ENCODE measurements around the gene TANC1.

The TANC1 gene

GRCh38 chr2:158926478-158926948, 41.9 kb upstream of the TANC1 start:
- H3K27ac ChIP-seq, result no peak overlapping the region
- H3K4me3 ChIP-seq (ENCODE audit: low read depth in 1 of 2, low read length in 1 of 2), result no peak overlapping the region
- H3K36me3 ChIP-seq, result no peaks in the 10 kb centered on the region
- H3K27me3 ChIP-seq, result no peaks in the 10 kb centered on the region
- no peaks in the 10 kb centered on the region for H3K9me3 ChIP-seq
- no peaks in the 10 kb centered on the region for H3K4me1 ChIP-seq (ENCODE audit: control insufficient read depth in 1 of 2, insufficient read depth in 1 of 2, low read depth in 1 of 2, low read length in 1 of 2)
- TF ChIP-seq, protein P1, sequence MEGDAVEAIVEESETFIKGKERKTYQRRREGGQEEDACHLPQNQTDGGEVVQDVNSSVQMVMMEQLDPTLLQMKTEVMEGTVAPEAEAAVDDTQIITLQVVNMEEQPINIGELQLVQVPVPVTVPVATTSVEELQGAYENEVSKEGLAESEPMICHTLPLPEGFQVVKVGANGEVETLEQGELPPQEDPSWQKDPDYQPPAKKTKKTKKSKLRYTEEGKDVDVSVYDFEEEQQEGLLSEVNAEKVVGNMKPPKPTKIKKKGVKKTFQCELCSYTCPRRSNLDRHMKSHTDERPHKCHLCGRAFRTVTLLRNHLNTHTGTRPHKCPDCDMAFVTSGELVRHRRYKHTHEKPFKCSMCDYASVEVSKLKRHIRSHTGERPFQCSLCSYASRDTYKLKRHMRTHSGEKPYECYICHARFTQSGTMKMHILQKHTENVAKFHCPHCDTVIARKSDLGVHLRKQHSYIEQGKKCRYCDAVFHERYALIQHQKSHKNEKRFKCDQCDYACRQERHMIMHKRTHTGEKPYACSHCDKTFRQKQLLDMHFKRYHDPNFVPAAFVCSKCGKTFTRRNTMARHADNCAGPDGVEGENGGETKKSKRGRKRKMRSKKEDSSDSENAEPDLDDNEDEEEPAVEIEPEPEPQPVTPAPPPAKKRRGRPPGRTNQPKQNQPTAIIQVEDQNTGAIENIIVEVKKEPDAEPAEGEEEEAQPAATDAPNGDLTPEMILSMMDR (IDR thresholded peaks at IDR 0.05), result no peak

GRCh38 chr2:158928515-158928914, 39.9 kb upstream of the TANC1 start:
- H3K27me3 ChIP-seq, result no peaks in the 10 kb centered on the region
- no peak overlapping the region for H3K4me3 ChIP-seq (ENCODE audit: low read depth in 1 of 2, low read length in 1 of 2)
- H3K36me3 ChIP-seq, result no peaks in the 10 kb centered on the region
- H3K9me3 ChIP-seq, result no peaks in the 10 kb centered on the region
- TF ChIP-seq, protein P1 (IDR thresholded peaks at IDR 0.05), result no peak
- no peaks in the 10 kb centered on the region for H3K4me1 ChIP-seq (ENCODE audit: control insufficient read depth in 1 of 2, insufficient read depth in 1 of 2, low read depth in 1 of 2, low read length in 1 of 2)
- no peak overlapping the region for H3K27ac ChIP-seq

GRCh38 chr2:158928965-158929364, 39.5 kb upstream of the TANC1 start:
- no peak overlapping the region for H3K4me3 ChIP-seq (ENCODE audit: low read depth in 1 of 2, low read length in 1 of 2)
- no peaks in the 10 kb centered on the region for H3K27me3 ChIP-seq
- H3K36me3 ChIP-seq, result no peaks in the 10 kb centered on the region
- H3K27ac ChIP-seq, result no peak overlapping the region
- H3K4me1 ChIP-seq (ENCODE audit: control insufficient read depth in 1 of 2, insufficient read depth in 1 of 2, low read depth in 1 of 2, low read length in 1 of 2), result no peaks in the 10 kb centered on the region
- no peaks in the 10 kb centered on the region for H3K9me3 ChIP-seq
- TF ChIP-seq, protein P1 (IDR thresholded peaks at IDR 0.05), result no peak

GRCh38 chr2:158931572-158931971, 36.9 kb upstream of the TANC1 start:
- Histone ChIP-seq H3K27me3 (no peaks in the 10 kb centered on the region), H3K4me1 (ENCODE audit: control insufficient read depth in 1 of 2, insufficient read depth in 1 of 2, low read depth in 1 of 2, low read length in 1 of 2) (no peaks in the 10 kb centered on the region), H3K4me3 (ENCODE audit: low read depth in 1 of 2, low read length in 1 of 2) (no peak overlapping the region), H3K36me3 (no peaks in the 10 kb centered on the region), H3K27ac (no peak overlapping the region), H3K9me3 (no peaks in the 10 kb centered on the region)
- TF ChIP-seq, protein P1 (IDR thresholded peaks at IDR 0.05), result no peak

DNA sequence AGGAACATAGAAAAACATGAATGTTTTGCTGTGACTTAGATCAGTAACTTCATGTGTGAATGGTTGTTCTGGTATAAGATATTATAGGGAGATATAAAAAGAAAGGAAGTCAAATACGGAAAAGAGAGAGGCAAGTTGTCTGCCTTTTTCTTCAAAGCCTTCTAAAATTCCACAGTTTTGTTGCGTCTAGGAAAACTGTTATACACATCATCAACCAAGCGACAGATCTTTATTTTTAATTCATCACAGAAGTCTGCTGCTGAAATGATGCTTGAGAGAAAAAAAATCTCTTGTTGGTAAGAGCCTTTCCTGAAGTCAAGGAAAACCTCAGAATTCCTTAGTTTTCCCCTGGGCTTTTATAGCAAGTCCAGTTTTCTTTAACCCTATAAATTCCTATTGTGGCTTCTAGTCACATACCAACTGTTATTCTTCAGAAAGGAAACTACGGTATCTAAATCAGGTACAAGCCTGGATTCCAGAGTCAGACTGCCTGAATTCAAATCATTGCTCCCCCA, 36.3 kb upstream of the TANC1 start:
- Histone ChIP-seq H3K4me3 (ENCODE audit: low read depth in 1 of 2, low read length in 1 of 2) (no peak overlapping the region), H3K36me3 (no peaks in the 10 kb centered on the region), H3K4me1 (ENCODE audit: control insufficient read depth in 1 of 2, insufficient read depth in 1 of 2, low read depth in 1 of 2, low read length in 1 of 2) (no peaks in the 10 kb centered on the region), H3K9me3 (no peaks in the 10 kb centered on the region), H3K27ac (no peak overlapping the region), H3K27me3 (no peaks in the 10 kb centered on the region)
- TF ChIP-seq, protein P1 (IDR thresholded peaks at IDR 0.05), result no peak

DNA sequence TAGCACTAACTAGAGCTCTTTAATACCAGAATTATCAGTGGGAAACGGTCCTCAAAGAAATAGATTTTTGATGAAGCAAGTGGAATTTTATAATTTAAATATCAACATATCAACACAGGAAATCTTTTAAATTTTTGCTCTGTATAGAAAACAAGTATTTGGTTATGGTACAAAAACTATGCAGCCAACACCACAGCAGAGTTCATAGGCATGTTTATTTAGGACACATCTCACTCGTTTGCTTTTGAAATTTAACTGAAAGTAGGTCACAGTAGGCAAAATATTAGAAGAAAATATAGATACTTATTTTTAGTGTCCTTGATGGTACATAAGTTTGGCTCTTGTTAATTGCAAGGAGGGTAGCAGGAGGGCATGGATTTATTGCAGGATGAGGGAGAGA, 34.3 kb upstream of the TANC1 start:
- TF ChIP-seq, protein P1 (IDR thresholded peaks at IDR 0.05), result no peak
- no peaks in the 10 kb centered on the region for H3K36me3 ChIP-seq
- H3K27ac ChIP-seq, result no peak overlapping the region
- H3K4me3 ChIP-seq (ENCODE audit: low read depth in 1 of 2, low read length in 1 of 2), result no peak overlapping the region
- H3K27me3 ChIP-seq, result no peaks in the 10 kb centered on the region
- no peaks in the 10 kb centered on the region for H3K9me3 ChIP-seq
- H3K4me1 ChIP-seq (ENCODE audit: control insufficient read depth in 1 of 2, insufficient read depth in 1 of 2, low read depth in 1 of 2, low read length in 1 of 2), result no peaks in the 10 kb centered on the region
